Spinal cord (tissue), 10 donors: ENCODE results near the gene DOCK6. TPM values are rescaled to one million over a fixed set of nuclear protein-coding genes. Genes with fewer than 3 reads are reported as not detected.

Experiments used
- DNase-seq, 6 donors: peaks; one replicate each; pipeline versions ENCODE4 v3.0.0 to v3.0.0-alpha.2; 2013 to 2015; ENCODE audit warnings: low spot score in 6 of 6, low read depth in 4 of 6
- H3K27ac ChIP-seq: one replicate; pipeline ENCODE4 v1.5.1; 2013; ENCODE audit warnings: low read depth, low read length, control low read depth
- H3K27me3 ChIP-seq: one replicate; pipeline ENCODE4 v1.6.1; 2013; ENCODE audit warnings: low read length; ENCODE audit not compliant: control insufficient read depth, insufficient read depth
- H3K36me3 ChIP-seq: one replicate; pipeline ENCODE4 v1.6.1; 2013; ENCODE audit warnings: low read length; ENCODE audit not compliant: control insufficient read depth, insufficient read depth
- H3K4me1 ChIP-seq: one replicate; pipeline ENCODE4 v1.6.1; 2013; ENCODE audit warnings: low read length; ENCODE audit not compliant: control insufficient read depth, insufficient read depth
- H3K4me3 ChIP-seq: one replicate; pipeline ENCODE4 v1.5.1; 2013; ENCODE audit warnings: low read depth, low read length, control low read depth
- H3K9me3 ChIP-seq: one replicate; pipeline ENCODE4 v1.6.1; 2013; ENCODE audit warnings: low read length; ENCODE audit not compliant: control insufficient read depth, insufficient read depth
- WGBS: methylation state at CpG from one replicate; pipeline ENCODE4 v1.1.5; 2013; ENCODE audit warnings: missing lambda C conversion rate; ENCODE audit not compliant: insufficient coverage; 5-methylcytosine and 5-hydroxymethylcytosine counted together
- polyA plus RNA-seq, 2 donors: library from polyadenylated mRNA; unstranded; fragments of 120-200 nt; gene quantifications; one replicate each; pipeline ENCODE4 v1.2.1, GENCODE V29; 2013; ENCODE audit not compliant: insufficient read length in 2 of 2
- total RNA-seq, 2 donors: library from RNA; depleted of rRNA in 1 of 2; stranded (reverse); fragments of 120-200 nt in 1 of 2; fragments of >200 nt in 1 of 2; gene quantifications; one replicate each; pipeline versions ENCODE4 v1.2.3 to v1.2.4, GENCODE V29; 2013 to 2014
- donor health status: healthy.

Gene DOCK6
- total and polyA plus RNA-seq, 4 donors: 16.5 to 71.2 (median 47.3) TPM

- WGBS: 91% methylated on average over 2 of the region's 2 CpGs
Observed at GRCh38 chr19:11209839-11210655, 52.3 kb downstream of the DOCK6 start.

DNA sequence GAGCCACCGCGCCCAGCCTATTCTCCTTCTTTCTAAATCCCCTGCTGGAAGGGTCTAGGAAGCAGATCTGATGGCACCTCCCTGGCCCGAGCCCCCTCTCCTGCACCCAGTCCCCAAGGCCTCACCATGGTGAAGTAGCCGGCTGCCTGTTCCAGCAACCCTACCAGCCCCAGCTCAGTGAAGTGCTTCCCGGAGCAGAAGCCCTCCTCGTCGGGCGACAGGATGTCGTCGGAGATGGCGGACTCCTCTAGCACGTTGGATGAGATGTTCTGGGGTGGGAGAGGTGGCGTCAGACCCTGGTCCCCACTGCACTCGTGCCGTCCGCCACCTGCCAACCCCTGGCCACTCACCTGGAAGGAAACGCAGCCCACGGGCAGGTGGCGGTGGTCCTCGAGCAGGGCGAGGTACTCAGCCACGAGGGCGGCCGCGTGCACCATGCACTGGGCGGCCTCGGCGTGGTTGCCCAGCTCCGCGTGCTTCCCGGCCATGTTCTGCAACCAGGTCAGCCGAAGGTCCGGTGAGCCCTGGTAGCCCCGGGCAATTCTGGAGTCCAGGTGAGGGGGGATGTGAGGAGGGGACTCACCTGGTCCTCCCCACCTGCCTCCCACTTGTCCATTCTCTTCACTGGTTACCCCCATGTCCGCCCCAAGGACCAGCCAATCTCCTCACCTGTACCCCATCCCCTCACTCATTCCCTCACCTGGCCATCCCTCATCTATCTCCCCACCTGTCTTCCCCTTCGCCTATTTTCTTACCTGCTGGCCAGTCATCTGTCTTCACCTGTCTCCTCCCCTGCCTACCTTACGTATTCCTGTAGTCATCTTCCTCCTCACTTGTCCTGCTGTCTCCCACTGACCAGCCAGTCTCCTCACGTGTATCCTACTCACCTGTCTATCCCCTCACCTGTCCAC lies 53.5 kb downstream of the DOCK6 start:
- peaks cover 40% of the 10 kb centered on the region for H3K36me3 ChIP-seq

More at GRCh38 chr19:11209839-11210655, 52.3 kb downstream of the DOCK6 start:
- no peak overlapping the region for H3K4me3 ChIP-seq
- no peaks in the 10 kb centered on the region for H3K27me3 ChIP-seq
- no peaks in the 10 kb centered on the region for H3K4me1 ChIP-seq
- no peaks in the 10 kb centered on the region for H3K9me3 ChIP-seq
- H3K27ac ChIP-seq: no peak overlapping the region
- no peak for DNase-seq
- H3K36me3 ChIP-seq: peaks cover 41% of the 10 kb centered on the region

GRCh38 chr19:11205939-11206570 lies 56.3 kb downstream of the DOCK6 start:
- 93% methylated on average over 4 of the region's 9 CpGs for WGBS
- H3K36me3 ChIP-seq: peaks cover 37% of the 10 kb centered on the region
- H3K4me3 ChIP-seq: no peak overlapping the region
- H3K9me3 ChIP-seq: no peaks in the 10 kb centered on the region
- H3K4me1 ChIP-seq: peaks cover 14% of the 10 kb centered on the region
- H3K27ac ChIP-seq: peak overlapping the region; percentile 15
- H3K27me3 ChIP-seq: no peaks in the 10 kb centered on the region
- DNase-seq: no peak

More for the DNA sequence above, 53.5 kb downstream of the DOCK6 start:
- H3K9me3 ChIP-seq: no peaks in the 10 kb centered on the region
- H3K4me1 ChIP-seq: peaks cover 5% of the 10 kb centered on the region
- DNase-seq: no peak
- WGBS: 90% methylated on average over 21 of the region's 38 CpGs
- H3K27me3 ChIP-seq: no peaks in the 10 kb centered on the region
- no peak overlapping the region for H3K27ac ChIP-seq
- no peak overlapping the region for H3K4me3 ChIP-seq

DNA sequence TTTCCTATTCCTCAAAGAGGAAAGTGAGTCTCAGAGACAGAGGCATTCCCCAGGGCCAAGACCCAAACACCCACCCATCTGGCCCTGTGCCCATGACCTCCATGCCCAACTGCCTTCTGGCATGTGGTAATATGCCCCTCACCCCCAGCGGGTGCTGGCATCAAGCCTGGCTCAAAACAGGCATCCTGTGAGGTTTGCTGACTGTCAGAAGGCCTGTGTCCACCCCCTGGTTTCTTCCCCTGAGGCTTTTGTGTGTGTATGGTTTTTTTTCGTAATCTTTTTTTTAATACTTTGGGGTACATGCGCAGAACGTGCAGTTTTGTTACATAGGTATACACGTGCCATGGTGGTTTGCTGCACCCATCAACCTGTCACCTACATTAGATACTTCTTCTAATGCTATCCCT lies 57.4 kb downstream of the DOCK6 start:
- peak in 1 of 6 donors; percentile 35 for DNase-seq
- H3K27me3 ChIP-seq: no peaks in the 10 kb centered on the region
- no peak overlapping the region for H3K4me3 ChIP-seq
- H3K36me3 ChIP-seq: peaks cover 36% of the 10 kb centered on the region
- no peaks in the 10 kb centered on the region for H3K9me3 ChIP-seq
- no CpG with 5 or more reads among the region's 5 CpGs for WGBS
- H3K27ac ChIP-seq: peak overlapping the region; percentile 29
- H3K4me1 ChIP-seq: peaks cover 14% of the 10 kb centered on the region

DNA sequence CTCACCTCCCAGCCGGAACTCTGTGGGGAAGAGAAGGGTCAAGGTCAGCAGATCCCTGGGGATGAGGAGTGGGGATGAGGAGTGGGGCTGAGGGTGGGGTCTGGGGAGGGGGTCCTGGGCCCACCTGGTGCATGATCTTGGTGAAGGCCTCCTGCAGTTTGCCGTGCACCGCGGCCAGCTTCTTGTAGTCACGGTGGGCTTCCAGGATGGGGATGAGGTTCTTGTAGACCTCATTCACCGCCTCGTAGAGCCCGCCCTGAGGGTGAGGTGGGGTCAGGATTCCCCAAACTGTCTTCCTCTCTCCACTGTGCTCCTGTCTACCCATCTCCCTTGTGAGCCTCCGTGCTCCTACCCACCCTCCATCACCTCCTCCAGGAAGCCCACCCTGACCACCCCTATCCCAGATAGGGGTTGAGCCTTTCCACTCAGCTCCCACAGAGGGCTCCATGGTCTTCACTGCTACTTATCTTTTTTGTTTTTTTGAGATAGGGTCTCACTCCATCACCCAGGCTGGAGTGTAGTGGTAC lies 58.2 kb downstream of the DOCK6 start:
- Histone ChIP-seq H3K36me3 (peaks cover 36% of the 10 kb centered on the region), H3K27ac (no peak overlapping the region), H3K9me3 (no peaks in the 10 kb centered on the region), H3K27me3 (no peaks in the 10 kb centered on the region), H3K4me3 (no peak overlapping the region), H3K4me1 (peaks cover 14% of the 10 kb centered on the region)
- WGBS: 70% methylated on average over 2 of the region's 9 CpGs
- DNase-seq: no peak

GRCh38 chr19:11203194-11204075 lies 58.9 kb downstream of the DOCK6 start:
- Histone ChIP-seq H3K4me1 (peaks cover 14% of the 10 kb centered on the region), H3K4me3 (no peak overlapping the region), H3K36me3 (peaks cover 31% of the 10 kb centered on the region), H3K27ac (peak overlapping the region; percentile 47), H3K27me3 (no peaks in the 10 kb centered on the region), H3K9me3 (no peaks in the 10 kb centered on the region)
- peak in 2 of 6 donors; percentile 5 to 65 for DNase-seq
- 68% methylated on average over 9 of the region's 17 CpGs for WGBS

GRCh38 chr19:11202488-11203193 lies 59.7 kb downstream of the DOCK6 start:
- no peak for DNase-seq
- WGBS: 90% methylated on average over 10 of the region's 20 CpGs
- H3K4me3 ChIP-seq: no peak overlapping the region
- H3K27ac ChIP-seq: no peak overlapping the region
- H3K9me3 ChIP-seq: no peaks in the 10 kb centered on the region
- H3K4me1 ChIP-seq: peaks cover 19% of the 10 kb centered on the region
- H3K36me3 ChIP-seq: peaks cover 28% of the 10 kb centered on the region
- H3K27me3 ChIP-seq: no peaks in the 10 kb centered on the region

DNA sequence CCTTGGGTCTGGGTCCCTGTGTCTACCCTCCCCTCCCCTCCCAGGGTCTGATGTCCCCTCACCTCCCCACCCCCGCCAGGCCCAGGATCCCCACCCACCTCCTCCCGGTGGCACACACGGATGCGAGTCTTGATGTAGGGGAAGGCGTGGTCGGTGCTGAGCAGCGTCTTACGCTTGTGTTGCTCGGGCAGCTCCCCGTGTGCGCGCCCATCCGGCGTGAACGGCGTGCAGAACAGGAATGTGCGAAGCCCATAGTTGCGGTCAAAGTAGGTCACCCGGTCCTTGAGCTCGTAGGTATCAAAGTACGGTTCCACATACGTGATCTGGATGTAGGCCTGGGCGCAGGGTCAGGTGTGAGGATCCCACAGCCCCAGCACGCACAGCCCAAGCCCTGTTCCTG lies 60.5 kb downstream of the DOCK6 start:
- WGBS: 94% methylated on average over 21 of the region's 24 CpGs
- peaks cover 19% of the 10 kb centered on the region for H3K4me1 ChIP-seq

More for the DNA sequence above, 60.5 kb downstream of the DOCK6 start:
- no peak overlapping the region for H3K4me3 ChIP-seq
- no peak for DNase-seq
- H3K27me3 ChIP-seq: no peaks in the 10 kb centered on the region
- no peaks in the 10 kb centered on the region for H3K9me3 ChIP-seq
- H3K27ac ChIP-seq: no peak overlapping the region
- H3K36me3 ChIP-seq: peaks cover 27% of the 10 kb centered on the region
